Measurements from ENCODE around the gene FOCAD.

DNA sequence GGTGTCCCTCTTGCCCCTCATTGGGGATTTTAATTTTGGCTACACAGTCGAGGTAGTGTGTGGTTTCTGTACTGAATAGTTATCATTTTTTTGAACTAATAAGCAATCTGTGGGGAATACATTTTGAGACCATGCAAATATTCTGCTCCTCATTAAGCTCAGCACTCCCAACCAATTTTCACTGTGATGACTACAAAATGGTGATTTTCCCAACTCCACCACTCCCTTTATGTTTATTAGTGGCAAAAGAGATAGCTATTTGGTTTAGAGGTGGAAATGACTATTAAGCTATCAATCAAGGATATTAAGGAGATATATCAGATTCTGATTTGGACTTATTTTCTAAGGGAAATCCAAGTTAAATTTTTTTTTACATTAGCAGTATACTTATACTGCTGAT, 62.9 kb downstream of the FOCAD start:
- no peak for TF ChIP-seq CREB1 (IDR thresholded peaks at IDR 0.05; ENCODE audit: low read depth)
- no peak for TF ChIP-seq FOXM1 (IDR thresholded peaks at IDR 0.05; ENCODE audit: borderline replicate concordance, low read depth)
- TF ChIP-seq, protein P1, sequence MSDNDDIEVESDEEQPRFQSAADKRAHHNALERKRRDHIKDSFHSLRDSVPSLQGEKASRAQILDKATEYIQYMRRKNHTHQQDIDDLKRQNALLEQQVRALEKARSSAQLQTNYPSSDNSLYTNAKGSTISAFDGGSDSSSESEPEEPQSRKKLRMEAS (IDR thresholded peaks at IDR 0.05): no peak
- no peak for TF ChIP-seq YY1 (IDR thresholded peaks at IDR 0.05; ENCODE audit: low read depth)
- no peak for TF ChIP-seq EGR1 (IDR thresholded peaks at IDR 0.05)
- TF ChIP-seq TAF1 (IDR thresholded peaks at IDR 0.05; ENCODE audit: low read depth): no peak
- TF ChIP-seq, protein P2, sequence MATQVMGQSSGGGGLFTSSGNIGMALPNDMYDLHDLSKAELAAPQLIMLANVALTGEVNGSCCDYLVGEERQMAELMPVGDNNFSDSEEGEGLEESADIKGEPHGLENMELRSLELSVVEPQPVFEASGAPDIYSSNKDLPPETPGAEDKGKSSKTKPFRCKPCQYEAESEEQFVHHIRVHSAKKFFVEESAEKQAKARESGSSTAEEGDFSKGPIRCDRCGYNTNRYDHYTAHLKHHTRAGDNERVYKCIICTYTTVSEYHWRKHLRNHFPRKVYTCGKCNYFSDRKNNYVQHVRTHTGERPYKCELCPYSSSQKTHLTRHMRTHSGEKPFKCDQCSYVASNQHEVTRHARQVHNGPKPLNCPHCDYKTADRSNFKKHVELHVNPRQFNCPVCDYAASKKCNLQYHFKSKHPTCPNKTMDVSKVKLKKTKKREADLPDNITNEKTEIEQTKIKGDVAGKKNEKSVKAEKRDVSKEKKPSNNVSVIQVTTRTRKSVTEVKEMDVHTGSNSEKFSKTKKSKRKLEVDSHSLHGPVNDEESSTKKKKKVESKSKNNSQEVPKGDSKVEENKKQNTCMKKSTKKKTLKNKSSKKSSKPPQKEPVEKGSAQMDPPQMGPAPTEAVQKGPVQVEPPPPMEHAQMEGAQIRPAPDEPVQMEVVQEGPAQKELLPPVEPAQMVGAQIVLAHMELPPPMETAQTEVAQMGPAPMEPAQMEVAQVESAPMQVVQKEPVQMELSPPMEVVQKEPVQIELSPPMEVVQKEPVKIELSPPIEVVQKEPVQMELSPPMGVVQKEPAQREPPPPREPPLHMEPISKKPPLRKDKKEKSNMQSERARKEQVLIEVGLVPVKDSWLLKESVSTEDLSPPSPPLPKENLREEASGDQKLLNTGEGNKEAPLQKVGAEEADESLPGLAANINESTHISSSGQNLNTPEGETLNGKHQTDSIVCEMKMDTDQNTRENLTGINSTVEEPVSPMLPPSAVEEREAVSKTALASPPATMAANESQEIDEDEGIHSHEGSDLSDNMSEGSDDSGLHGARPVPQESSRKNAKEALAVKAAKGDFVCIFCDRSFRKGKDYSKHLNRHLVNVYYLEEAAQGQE (IDR thresholded peaks at IDR 0.05; ENCODE audit: low read depth): no peak
- no peak for TF ChIP-seq RAD21 (IDR thresholded peaks at IDR 0.05; ENCODE audit: low read depth)
- TF ChIP-seq TCF12 (IDR thresholded peaks at IDR 0.05; ENCODE audit: low read depth): no peak

Data from Ishikawa (cell line).